Stimulated activated CD4-positive, alpha-beta T cell treated with anti-CD3 and anti-CD28 coated beads, Interleukin-4, amount 100 ng/mL, for 24 hours (primary cell): ENCODE results near the gene B3GAT2.

Experiments
- DNase-seq: peaks from one replicate; pipeline ENCODE4 v3.0.0-alpha.2; 2020

Gene B3GAT2

DNA sequence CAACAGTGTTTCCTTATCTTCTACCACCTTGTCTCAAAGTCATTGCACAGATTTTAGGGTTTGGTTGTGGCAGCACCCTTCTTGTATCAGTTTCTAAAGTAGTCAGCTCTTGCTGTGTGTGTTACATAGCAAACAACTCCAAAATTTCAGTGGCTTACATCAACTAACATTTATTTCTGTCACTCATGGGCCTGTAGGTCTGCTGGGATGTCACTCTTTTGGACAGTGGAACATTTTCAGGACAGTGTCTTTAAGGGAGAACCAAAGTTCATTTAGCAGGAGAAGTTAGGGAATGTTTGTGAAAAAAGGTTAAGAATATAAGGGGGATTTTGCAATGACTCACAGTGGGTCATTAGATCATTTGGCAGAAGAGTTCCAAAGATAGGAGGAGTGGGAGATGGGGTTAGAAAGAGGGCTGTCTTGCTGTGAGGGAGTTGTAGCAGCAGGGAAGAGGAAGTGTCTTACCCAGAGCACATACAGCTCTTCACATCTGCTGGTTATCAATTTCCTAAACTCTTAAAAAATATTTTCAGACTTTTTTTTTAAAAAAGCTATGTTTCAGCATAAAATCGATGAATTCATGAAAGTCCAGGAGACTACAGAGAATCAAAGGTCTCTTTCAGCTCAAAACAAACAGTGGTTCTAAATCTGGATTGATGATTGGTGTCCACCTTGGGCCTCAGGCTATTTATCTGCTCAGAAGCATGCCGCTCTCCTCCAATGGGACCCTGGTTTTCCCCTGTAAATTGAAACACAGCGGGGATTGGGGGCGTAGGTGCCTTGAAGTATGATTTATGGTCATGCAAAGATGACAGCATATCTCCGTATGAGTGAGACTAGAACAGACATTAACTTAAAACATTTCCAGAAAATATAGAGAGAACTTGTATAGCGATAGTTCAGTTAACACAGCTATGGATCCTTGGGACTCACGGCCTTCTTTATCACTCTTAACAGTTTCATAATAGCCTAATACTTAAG, 117.3 kb downstream of the B3GAT2 start:
- DNase-seq: no peak

- DNase-seq: no peak
Measured at GRCh38 chr6:70838907-70839285, 118.0 kb downstream of the B3GAT2 start.

- DNase-seq: no peak
Measured at GRCh38 chr6:70834520-70834919, 122.3 kb downstream of the B3GAT2 start.

GRCh38 chr6:70831427-70831826, 125.4 kb downstream of the B3GAT2 start:
- no peak for DNase-seq

DNA sequence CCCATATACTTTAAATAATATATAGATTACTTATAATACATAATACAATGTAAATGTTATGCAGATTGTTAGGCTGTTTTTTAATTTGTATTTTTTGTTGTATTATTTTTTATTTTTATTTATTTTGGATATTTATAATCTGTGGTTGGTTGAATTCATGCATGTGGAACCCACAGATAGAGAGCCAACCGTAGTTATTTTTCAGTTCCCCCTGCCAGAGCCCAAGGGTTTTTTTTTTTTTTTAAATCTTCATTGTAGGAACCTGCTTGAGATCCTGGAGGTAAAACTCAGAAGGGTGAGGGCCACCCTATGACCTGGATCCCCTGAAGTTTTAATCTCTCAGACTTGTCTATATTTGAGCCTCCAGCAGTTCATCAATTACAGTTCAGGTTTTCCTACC, 133.2 kb downstream of the B3GAT2 start:
- DNase-seq: no peak

DNA sequence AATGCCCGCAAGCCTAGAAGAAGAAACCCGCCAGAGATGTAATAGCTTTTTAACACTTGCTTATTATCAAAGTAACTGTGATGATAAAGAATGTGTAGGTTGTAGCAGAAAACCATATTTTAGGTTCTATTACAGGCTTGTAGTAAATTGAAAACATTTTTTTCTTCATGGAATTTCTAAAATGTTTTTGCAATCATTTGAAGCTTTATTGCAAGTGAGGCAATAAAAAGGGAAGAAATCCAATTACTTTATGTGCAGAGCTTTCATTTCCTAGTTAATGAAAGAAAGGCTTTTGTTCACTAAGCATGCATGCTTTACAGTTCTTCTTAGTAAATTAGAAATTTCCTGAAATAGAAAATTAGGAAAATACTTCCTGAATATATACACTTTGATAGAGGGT, 135.1 kb downstream of the B3GAT2 start:
- no peak for DNase-seq

GRCh38 chr6:70820778-70821177, 136.1 kb downstream of the B3GAT2 start:
- DNase-seq: no peak

- no peak for DNase-seq
Measured at GRCh38 chr6:70819646-70820045, 137.2 kb downstream of the B3GAT2 start.

DNA sequence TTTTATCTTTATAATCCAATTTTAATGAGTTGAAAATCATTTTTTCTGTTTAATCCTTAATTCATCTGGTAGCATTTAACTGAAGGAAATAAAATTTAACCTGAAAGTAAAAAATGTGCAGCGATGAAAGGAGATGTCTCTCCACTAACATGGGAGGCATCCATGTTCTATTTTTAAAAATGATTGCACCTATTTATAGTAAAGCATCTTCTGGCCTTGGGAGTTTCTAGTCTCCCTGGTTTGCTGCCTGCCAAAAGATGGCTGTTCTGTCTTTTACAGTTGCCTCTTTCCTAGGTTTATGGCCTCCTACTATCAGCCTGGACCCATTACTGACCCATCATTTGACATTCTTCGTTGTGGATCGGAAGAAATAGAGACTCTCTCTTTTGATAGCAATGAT, 143.0 kb downstream of the B3GAT2 start:
- DNase-seq: no peak

DNA sequence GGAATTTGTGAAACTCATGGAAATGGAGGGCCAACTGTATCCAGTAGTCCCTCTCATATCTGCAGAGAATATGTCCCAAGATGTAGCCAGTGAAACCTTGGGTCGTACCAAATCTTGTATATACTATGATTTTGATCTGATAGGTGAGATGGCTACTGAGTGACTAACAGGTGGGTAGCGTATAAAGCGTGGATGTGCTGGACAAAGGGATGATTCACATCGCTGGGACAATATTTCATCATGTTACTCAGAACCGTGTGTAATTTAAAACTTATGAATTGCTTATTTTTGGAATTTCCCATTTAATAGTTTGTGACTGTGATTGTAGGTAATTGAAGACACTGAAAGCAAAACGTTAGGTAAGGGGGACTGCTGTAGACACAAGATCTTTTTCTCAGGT, 145.1 kb downstream of the B3GAT2 start:
- no peak for DNase-seq
